NCI-H510A treated with DMSO at 0.1 percent for 48 hours (cell line): ENCODE data around the gene NCR1.
"Not testable (repeated sequence)": the region's sequence is repeated elsewhere in the genome, so short reads cannot be mapped to it uniquely, and the experiment has no call there.

Source experiments
- DNase-seq: peaks from one replicate; lab custom pipeline; 2025; lab: John Stamatoyannopoulos, UW

The NCR1 gene

GRCh38 chr19:54905803-54906511 is at the start of gene NCR1:
TSS of gene NCR1 (plus strand) at chr19:54906148. CDS start at chr19:54906188, 40 bp downstream.
- DNase-seq, result no peak

- DNase-seq, result not testable (repeated sequence)
Measured at GRCh38 chr19:54858476-54858875, 47.5 kb upstream of the NCR1 start.

- not testable (repeated sequence) for DNase-seq
Measured at GRCh38 chr19:54859421-54859820, 46.5 kb upstream of the NCR1 start.

GRCh38 chr19:54863459-54863858 is 42.5 kb upstream of the NCR1 start:
- not testable (repeated sequence) for DNase-seq

GRCh38 chr19:54871696-54872095 is 34.3 kb upstream of the NCR1 start:
- DNase-seq, result no peak

GRCh38 chr19:54873990-54874389 is 32.0 kb upstream of the NCR1 start, which contains the start of gene FCAR:
TSS of gene FCAR (plus strand) at chr19:54874235. CDS start at chr19:54874290, 55 bp downstream.
- DNase-seq, result no peak

GRCh38 chr19:54875506-54875905 is 30.4 kb upstream of the NCR1 start:
- DNase-seq, result no peak

- DNase-seq, result no peak
Measured at GRCh38 chr19:54877471-54877870, 28.5 kb upstream of the NCR1 start.

- no peak for DNase-seq
Measured at GRCh38 chr19:54881884-54882283, 24.1 kb upstream of the NCR1 start.

- DNase-seq, result no peak
Measured at GRCh38 chr19:54882758-54883157, 23.2 kb upstream of the NCR1 start.

GRCh38 chr19:54883228-54883627 is 22.7 kb upstream of the NCR1 start:
- DNase-seq, result no peak

- no peak for DNase-seq
Measured at GRCh38 chr19:54888239-54888638, 17.7 kb upstream of the NCR1 start.

GRCh38 chr19:54889566-54889965 is 16.4 kb upstream of the NCR1 start:
- DNase-seq, result no peak

- DNase-seq, result no peak
Measured at GRCh38 chr19:54893406-54893805, 12.5 kb upstream of the NCR1 start.

GRCh38 chr19:54894106-54894505 is 11.8 kb upstream of the NCR1 start:
- DNase-seq, result not testable (repeated sequence)

- DNase-seq, result no peak
Measured at GRCh38 chr19:54896036-54896435, 9.9 kb upstream of the NCR1 start.

- not testable (repeated sequence) for DNase-seq
Measured at GRCh38 chr19:54898685-54899084, 7.3 kb upstream of the NCR1 start.

- DNase-seq, result not testable (repeated sequence)
Measured at GRCh38 chr19:54899646-54900045, 6.3 kb upstream of the NCR1 start.

GRCh38 chr19:54901153-54901552 is 4.8 kb upstream of the NCR1 start:
- not testable (repeated sequence) for DNase-seq

- DNase-seq, result no peak
Measured at GRCh38 chr19:54902061-54902460, 3.9 kb upstream of the NCR1 start.

- DNase-seq, result no peak
Measured at GRCh38 chr19:54903303-54903702, 2.6 kb upstream of the NCR1 start.

GRCh38 chr19:54904261-54904660 is 1.7 kb upstream of the NCR1 start:
- not testable (repeated sequence) for DNase-seq

GRCh38 chr19:54905421-54905802 is 536 bp upstream of the NCR1 start:
- DNase-seq, result no peak

- DNase-seq, result no peak
Measured at GRCh38 chr19:54906819-54907218, 871 bp downstream of the NCR1 start.
